IPS-NIHi11 (cell line): ENCODE data around the gene ZNF410.
"Not testable (repeated sequence)": the region's sequence is repeated elsewhere in the genome, so short reads cannot be mapped to it uniquely, and the experiment has no call there.

Source experiments
- DNase-seq: peaks from one replicate; pipeline ENCODE4 v3.0.0; 2012; ENCODE audit warnings: mixed read lengths, low spot score

ZNF410 gene

GRCh38 chr14:73887694-73888459 lies 1.2 kb downstream of the ZNF410 start:
- DNase-seq, result no peak

- DNase-seq, result no peak
These were observed 1.7 kb downstream of the ZNF410 start for GRCh38 chr14:73888460-73888725.

GRCh38 chr14:73888971-73889370 lies 2.3 kb downstream of the ZNF410 start:
- DNase-seq, result no peak

- no peak for DNase-seq
These were observed 2.7 kb downstream of the ZNF410 start for GRCh38 chr14:73889376-73889775.

- DNase-seq, result not testable (repeated sequence)
These were observed 7.6 kb downstream of the ZNF410 start for GRCh38 chr14:73894180-73894687.

- no peak for DNase-seq
These were observed 9.3 kb downstream of the ZNF410 start for GRCh38 chr14:73895939-73896338.

- DNase-seq, result no peak
These were observed 9.9 kb downstream of the ZNF410 start for GRCh38 chr14:73896521-73896920.

- DNase-seq, result no peak
These were observed 16.4 kb downstream of the ZNF410 start for GRCh38 chr14:73903028-73903427.

- no peak for DNase-seq
These were observed 23.0 kb downstream of the ZNF410 start for GRCh38 chr14:73909681-73910080.

GRCh38 chr14:73913256-73913655 lies 26.6 kb downstream of the ZNF410 start:
- no peak for DNase-seq

- no peak for DNase-seq
These were observed 29.7 kb downstream of the ZNF410 start for GRCh38 chr14:73916324-73916723.

GRCh38 chr14:73919457-73919856 lies 32.8 kb downstream of the ZNF410 start:
- DNase-seq, result not testable (repeated sequence)

GRCh38 chr14:73924337-73924736 lies 37.7 kb downstream of the ZNF410 start:
- DNase-seq, result no peak

- peak; percentile 39 for DNase-seq
These were observed 49.0 kb downstream of the ZNF410 start for GRCh38 chr14:73935666-73936065.

GRCh38 chr14:73936548-73936947 lies 49.9 kb downstream of the ZNF410 start:
- no peak for DNase-seq

- no peak for DNase-seq
These were observed 50.4 kb downstream of the ZNF410 start for GRCh38 chr14:73937012-73937411.

- no peak for DNase-seq
These were observed 55.5 kb downstream of the ZNF410 start for GRCh38 chr14:73942180-73942579.

- DNase-seq, result no peak
These were observed 56.4 kb downstream of the ZNF410 start for GRCh38 chr14:73943083-73943482.

GRCh38 chr14:73944432-73945158 lies 57.9 kb downstream of the ZNF410 start:
- no peak for DNase-seq

GRCh38 chr14:73945159-73945670 lies 58.6 kb downstream of the ZNF410 start:
- no peak for DNase-seq

GRCh38 chr14:73949752-73950734 lies 63.4 kb downstream of the ZNF410 start, which contains the start of the genes COQ6 and FAM161B:
COQ6 (plus strand) TSS chr14:73950302; CDS start chr14:73950333, 31 bp downstream.
FAM161B (minus strand) TSS chr14:73950094; CDS start chr14:73950026, 68 bp downstream.
- peak; percentile 92 for DNase-seq

- DNase-seq, result no peak
These were observed 67.1 kb downstream of the ZNF410 start for GRCh38 chr14:73953731-73954130.
